PFSK-1 (cell line): ENCODE measurements around the gene QKI.

Source experiments
- FOXP2 ChIP-seq: optimal IDR thresholded peaks from 2 replicates; pipeline ENCODE3; 2011; ENCODE audit warnings: borderline replicate concordance, control low read depth, inconsistent platforms; ENCODE audit not compliant: insufficient read depth; ENCODE audit errors: extremely low read length, extremely low read depth
- POLR2AphosphoS5 ChIP-seq: IDR thresholded peaks from 2 replicates; pipeline ENCODE4 v1.6.1; 2012; ENCODE audit warnings: low read depth, mild to moderate bottlenecking, control low read depth, low read length, moderate library complexity
- REST ChIP-seq, 2 experiments: IDR thresholded peaks; 2 replicates each; pipeline versions ENCODE4 v1.6.1 to v1.8.0; 2011 to 2012; ENCODE audit warnings: low read depth in 2 of 2, low read length in 2 of 2, control low read depth in 1 of 2, inconsistent platforms in 1 of 2, mild to moderate bottlenecking in 1 of 2, moderate library complexity in 1 of 2; ENCODE audit not compliant: insufficient read depth in 1 of 2
- SIN3A ChIP-seq: IDR thresholded peaks from 2 replicates; pipeline ENCODE4 v1.6.1; 2012; ENCODE audit warnings: mild to moderate bottlenecking, low read length, moderate library complexity, borderline replicate concordance; ENCODE audit not compliant: insufficient read depth
- TAF1 ChIP-seq: IDR thresholded peaks from 2 replicates; pipeline ENCODE4 v1.6.1; 2012; ENCODE audit warnings: low read length, control low read depth, borderline replicate concordance; ENCODE audit not compliant: insufficient read depth

DNA sequence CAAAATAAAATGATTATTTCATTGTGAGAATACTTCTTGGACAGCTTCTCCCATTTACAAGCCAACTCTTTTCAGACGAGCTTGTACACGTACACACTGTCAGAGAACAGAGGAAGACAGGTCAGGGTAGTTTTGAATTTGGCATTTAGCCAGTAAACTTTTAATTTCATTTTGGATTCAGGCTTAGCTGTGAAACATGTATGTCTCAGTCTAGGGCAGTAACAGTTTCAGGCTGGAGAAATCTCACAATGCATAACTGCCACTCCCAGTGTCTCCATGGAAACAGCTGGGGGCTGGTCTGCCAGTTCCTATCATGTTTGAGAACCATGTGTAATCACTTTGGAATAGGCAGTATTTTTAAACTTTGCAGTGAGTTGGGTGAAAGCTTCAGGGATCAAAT lies 22.0 kb upstream of the QKI start:
- no peak for TF ChIP-seq REST (IDR thresholded peaks at IDR 0.05; ENCODE audit: insufficient read depth in 1 of 2, low read depth in 2 of 2, low read length in 2 of 2)
- TF ChIP-seq TAF1, result no peak
- no peak for TF ChIP-seq SIN3A
- TF ChIP-seq POLR2AphosphoS5, result no peak
- no peak for TF ChIP-seq FOXP2
